ENCODE data around the gene SPRING1. TPM values are rescaled to one million over a fixed set of nuclear protein-coding genes. Genes with fewer than 3 reads are reported as not detected.

The SPRING1 gene
- total and polyA plus RNA-seq, 2 of the 13 experiments (the other 11 are each of a cell fraction or from before 2014, with no cell fraction given) = 20.0 to 51.8 TPM

- no peak for TF ChIP-seq ZNF280D (CRISPR knock-in tag; IDR thresholded peaks at IDR 0.05)
- TF ChIP-seq ZFX (CRISPR knock-in tag; IDR thresholded peaks at IDR 0.05; ENCODE audit: low read depth) = peak; percentile 62
- peak; percentile 88 for TF ChIP-seq TFE3 (CRISPR knock-in tag; IDR thresholded peaks at IDR 0.05)
- no peak for TF ChIP-seq SMAD3 (CRISPR knock-in tag; IDR thresholded peaks at IDR 0.05)
- TF ChIP-seq REL (CRISPR knock-in tag; conservative IDR thresholded peaks at IDR 0.05) = no peak
- peak; percentile 90 for TF ChIP-seq POGK (CRISPR knock-in tag; conservative IDR thresholded peaks at IDR 0.05)
- no peak for TF ChIP-seq SMAD9 (CRISPR knock-in tag; IDR thresholded peaks at IDR 0.05)
- TF ChIP-seq RNF219 (CRISPR knock-in tag; IDR thresholded peaks at IDR 0.05) = no peak
- TF ChIP-seq TBX2 (CRISPR knock-in tag; IDR thresholded peaks at IDR 0.05; ENCODE audit: borderline replicate concordance) = peak; percentile 81; the same call in 1 of the 2 replicates
- TF ChIP-seq TRIM24 (CRISPR knock-in tag; IDR thresholded peaks at IDR 0.05) = no peak
- no peak for TF ChIP-seq ZNF850 (CRISPR knock-in tag; conservative IDR thresholded peaks at IDR 0.05)
- no peak for TF ChIP-seq DDIT3 (CRISPR knock-in tag; IDR thresholded peaks at IDR 0.05)
- peak; percentile 91 for TF ChIP-seq SALL1 (CRISPR knock-in tag; IDR thresholded peaks at IDR 0.05)
- no peak for TF ChIP-seq NPAS2 (CRISPR knock-in tag; IDR thresholded peaks at IDR 0.05; ENCODE audit: borderline replicate concordance)
- 0 out of 2 replicates have a peak, but pooled peaks have one; percentile 27 for TF ChIP-seq RNF2 (conservative IDR thresholded peaks at IDR 0.05; ENCODE audit: low read depth)
- TF ChIP-seq ZIK1 (CRISPR knock-in tag; IDR thresholded peaks at IDR 0.05; ENCODE audit: borderline replicate concordance, low read depth) = 0 out of 2 replicates have a peak, but pooled peaks have one; percentile 32
Measured at GRCh38 chr12:116737774-116738657, at the start of gene SPRING1, which contains the start of gene RNFT2 (continued).

Data from HepG2 (cell line).